NCI-H2227 (cell line): Measurements from ENCODE around the gene CTIF.

ENCODE experiments used
- DNase-seq: peaks from one replicate; lab custom pipeline; 2025; ENCODE audit not compliant: unreplicated experiment; lab: John Stamatoyannopoulos, UW

The CTIF gene

GRCh38 chr18:48723016-48723415 is 184.2 kb downstream of the CTIF start:
- no peak for DNase-seq

GRCh38 chr18:48723837-48724236 is 185.0 kb downstream of the CTIF start:
- no peak for DNase-seq

GRCh38 chr18:48724442-48724841 is 185.6 kb downstream of the CTIF start:
- DNase-seq, result no peak

- DNase-seq, result no peak
Observed at GRCh38 chr18:48724939-48725338, 186.1 kb downstream of the CTIF start.

- DNase-seq, result no peak
Observed at GRCh38 chr18:48725562-48725961, 186.7 kb downstream of the CTIF start.

GRCh38 chr18:48727681-48728080 is 188.8 kb downstream of the CTIF start:
- DNase-seq, result no peak

GRCh38 chr18:48728204-48728833 is 189.5 kb downstream of the CTIF start:
- no peak for DNase-seq

GRCh38 chr18:48729404-48729803 is 190.6 kb downstream of the CTIF start:
- DNase-seq, result no peak

- no peak for DNase-seq
Observed at GRCh38 chr18:48730010-48730409, 191.2 kb downstream of the CTIF start.

GRCh38 chr18:48732767-48733424 is 194.1 kb downstream of the CTIF start:
- DNase-seq, result no peak

- DNase-seq, result no peak
Observed at GRCh38 chr18:48733643-48734253, 194.9 kb downstream of the CTIF start.

- DNase-seq, result no peak
Observed at GRCh38 chr18:48734460-48734859, 195.6 kb downstream of the CTIF start.

GRCh38 chr18:48735080-48735676 is 196.3 kb downstream of the CTIF start:
- no peak for DNase-seq

- DNase-seq, result no peak
Observed at GRCh38 chr18:48735681-48736255, 196.9 kb downstream of the CTIF start.

- DNase-seq, result no peak
Observed at GRCh38 chr18:48736321-48737260, 197.8 kb downstream of the CTIF start.

GRCh38 chr18:48739266-48740067 is 200.6 kb downstream of the CTIF start:
- no peak for DNase-seq

GRCh38 chr18:48740068-48740440 is 201.2 kb downstream of the CTIF start:
- DNase-seq, result no peak

- no peak for DNase-seq
Observed at GRCh38 chr18:48740851-48741485, 202.1 kb downstream of the CTIF start.

- no peak for DNase-seq
Observed at GRCh38 chr18:48741866-48742265, 203.0 kb downstream of the CTIF start.
